Measurements from ENCODE around the gene RIMBP2.

Gene RIMBP2

DNA sequence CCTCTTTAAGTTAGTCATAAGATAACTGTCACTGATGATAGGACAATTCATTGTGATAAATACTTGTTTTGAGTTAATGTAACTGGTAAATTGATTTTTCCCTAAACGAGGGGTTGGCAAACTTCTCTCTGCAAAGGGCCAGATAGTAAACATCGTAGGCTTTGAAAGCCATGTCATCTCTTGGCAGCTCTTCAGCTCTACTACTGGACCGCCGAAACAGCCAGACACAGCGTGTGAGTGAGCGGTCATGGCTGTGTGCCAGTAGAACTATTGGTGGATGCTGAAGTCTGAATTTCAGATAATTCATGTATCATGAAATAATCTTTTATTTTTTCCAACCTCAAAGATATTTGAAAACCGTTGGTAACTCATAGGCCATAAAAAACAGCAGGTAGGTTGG is 368.5 kb downstream of the RIMBP2 start:
- Histone ChIP-seq H2BK5ac (ENCODE audit: low read length) (no peak overlapping the region), H2BK15ac (replicated peaks; ENCODE audit: low read depth) (no peak overlapping the region), H3K27me3 (ENCODE audit: insufficient read depth, low read length, poor library complexity) (no peaks in the 10 kb centered on the region), H4K8ac (ENCODE audit: low read depth, low read length) (no peak overlapping the region), H3K4me1 (ENCODE audit: control insufficient read depth, low read depth, low read length) (no peaks in the 10 kb centered on the region), H3K4me2 (ENCODE audit: low read length) (no peak overlapping the region), H3K23ac (ENCODE audit: low read length) (no peak overlapping the region), H3K27ac (ENCODE audit: low read depth, low read length) (no peak overlapping the region), H3K79me2 (ENCODE audit: control insufficient read depth, insufficient read depth, low read length) (no peaks in the 10 kb centered on the region), H3K18ac (ENCODE audit: low read length) (no peak overlapping the region), H3K56ac (ENCODE audit: low read length) (no peak overlapping the region), H3K4ac (ENCODE audit: low read depth, low read length) (no peak overlapping the region), H3K79me1 (ENCODE audit: low read length) (no peaks in the 10 kb centered on the region), H3K9ac (ENCODE audit: low read length) (no peak overlapping the region), H3K4me3 (ENCODE audit: low read length) (no peak overlapping the region), H3K36me3 (ENCODE audit: control insufficient read depth, insufficient read depth, low read length) (no peaks in the 10 kb centered on the region), H2AK5ac (ENCODE audit: low read length) (no peak overlapping the region), H2BK120ac (ENCODE audit: low read depth, low read length) (no peak overlapping the region), H4K5ac (ENCODE audit: low read length) (no peak overlapping the region)
- no peak for DNase-seq
- WGBS (ENCODE audit: extremely low coverage, insufficient coverage, low lambda C conversion rate), result no CpG with 5 or more reads among the region's 7 CpGs

All from mesendoderm (in vitro differentiated cells).